Right atrium auricular region (tissue), 2 donors: ENCODE measurements around the gene IER3. TPM values are rescaled to one million over a fixed set of nuclear protein-coding genes. Genes with fewer than 3 reads are reported as not detected.

Experiments
- DNase-seq: peaks from one replicate; pipeline ENCODE4 v3.0.0-alpha.2; 2019; ENCODE audit warnings: low spot score
- H3K27ac ChIP-seq, 2 donors: fragments of 200-600 bp; sonication (generic); 1 replicate in 1 of 2; 2 replicates in 1 of 2; pipeline ENCODE4 v1.5.1; 2016 to 2019
- H3K27me3 ChIP-seq, 2 donors: fragments of 200-600 bp; sonication (generic); one replicate each; pipeline versions ENCODE4 v1.5.1 to v1.6.0; 2017 to 2019
- H3K36me3 ChIP-seq: fragments of 200-600 bp; sonication (generic); one replicate; pipeline ENCODE4 v1.5.1; 2016
- H3K4me1 ChIP-seq, 2 donors: fragments of 200-600 bp; sonication (generic); one replicate each; pipeline versions ENCODE4 v1.5.1 to v1.6.0; 2017 to 2019
- H3K4me3 ChIP-seq, 2 donors: fragments of 200-600 bp; sonication (generic); 1 replicate in 1 of 2; 2 replicates in 1 of 2; pipeline ENCODE4 v1.5.1; 2017 to 2019; ENCODE audit warnings: mild to moderate bottlenecking in 1 of 2, moderate library complexity in 1 of 2
- H3K9me3 ChIP-seq, 2 donors: fragments of 200-600 bp; sonication (generic); one replicate each; pipeline ENCODE4 v1.5.1; 2019
- CTCF ChIP-seq, 2 donors: fragments of 200-600 bp; sonication (generic); IDR thresholded peaks; one replicate each; pipeline ENCODE4 v1.5.1; 2019; ENCODE audit warnings: antibody characterized with exemption in 2 of 2
- total RNA-seq, 2 donors: library from RNA; depleted of rRNA; stranded (reverse); fragments of >200 nt; gene quantifications; one replicate each; pipeline ENCODE4 v1.1.0, GENCODE V29; 2016

The IER3 gene
- total RNA-seq, 2 donors from 2014 or later, result 43.6 to 144 TPM

- Histone ChIP-seq H3K9me3 (no peaks in the 10 kb centered on the region), H3K27me3 (no peaks in the 10 kb centered on the region), H3K36me3 (no peaks in the 10 kb centered on the region), H3K4me1 (peaks cover 0 to 50% of the 10 kb centered on the region in 2 donors), H3K4me3 (no peak overlapping the region), H3K27ac (peak overlapping the region; percentile 91 to 98)
- no peak for DNase-seq
- no peak for TF ChIP-seq CTCF (IDR thresholded peaks at IDR 0.05)
These were observed 35.7 kb upstream of the IER3 start for GRCh38 chr6:30779850-30780641.

- no peak for DNase-seq
- Histone ChIP-seq H3K27ac (peak overlapping the region; percentile 91 to 98), H3K9me3 (no peaks in the 10 kb centered on the region), H3K36me3 (no peaks in the 10 kb centered on the region), H3K27me3 (no peaks in the 10 kb centered on the region), H3K4me1 (peaks cover 0 to 50% of the 10 kb centered on the region in 2 donors), H3K4me3 (no peak overlapping the region)
- no peak for TF ChIP-seq CTCF (IDR thresholded peaks at IDR 0.05)
These were observed 33.8 kb upstream of the IER3 start for GRCh38 chr6:30778001-30778635.

- H3K4me1 ChIP-seq, result peaks cover 0 to 42% of the 10 kb centered on the region in 2 donors
- no peaks in the 10 kb centered on the region for H3K36me3 ChIP-seq
- H3K9me3 ChIP-seq, result no peaks in the 10 kb centered on the region
- H3K4me3 ChIP-seq, result no peak overlapping the region
- no peak for TF ChIP-seq CTCF (IDR thresholded peaks at IDR 0.05)
- no peaks in the 10 kb centered on the region for H3K27me3 ChIP-seq
- H3K27ac ChIP-seq, result no peak overlapping the region
- no peak for DNase-seq
These were observed 32.8 kb upstream of the IER3 start for GRCh38 chr6:30777155-30777485.

- no peaks in the 10 kb centered on the region for H3K9me3 ChIP-seq
- H3K4me1 ChIP-seq, result peaks cover 0 to 37% of the 10 kb centered on the region in 2 donors
- no peaks in the 10 kb centered on the region for H3K36me3 ChIP-seq
- H3K4me3 ChIP-seq, result no peak overlapping the region
- H3K27ac ChIP-seq, result no peak overlapping the region
- DNase-seq, result no peak
- H3K27me3 ChIP-seq, result no peaks in the 10 kb centered on the region
- TF ChIP-seq CTCF (IDR thresholded peaks at IDR 0.05), result no peak
These were observed 32.2 kb upstream of the IER3 start for GRCh38 chr6:30776390-30777154.

- no peak overlapping the region for H3K4me3 ChIP-seq
These were observed 30.8 kb upstream of the IER3 start for GRCh38 chr6:30775104-30775503.

More at GRCh38 chr6:30775104-30775503, 30.8 kb upstream of the IER3 start:
- no peaks in the 10 kb centered on the region for H3K27me3 ChIP-seq
- DNase-seq, result no peak
- TF ChIP-seq CTCF (IDR thresholded peaks at IDR 0.05), result no peak
- H3K36me3 ChIP-seq, result no peaks in the 10 kb centered on the region
- peak overlapping the region; percentile 1 to 45 for H3K27ac ChIP-seq
- no peaks in the 10 kb centered on the region for H3K9me3 ChIP-seq
- peaks cover 0 to 22% of the 10 kb centered on the region in 2 donors for H3K4me1 ChIP-seq
